HL-60 (cell line): Measurements from ENCODE around the gene TSHZ2.

Experiments used
- GABPA ChIP-seq: IDR thresholded peaks from 2 replicates; pipeline ENCODE4 v1.6.1; 2012; ENCODE audit warnings: low read depth
- POLR2AphosphoS5 ChIP-seq: IDR thresholded peaks from 2 replicates; pipeline ENCODE4 v1.6.1; 2012; ENCODE audit warnings: low read depth
- SPI1 ChIP-seq: IDR thresholded peaks from 2 replicates; pipeline ENCODE4 v1.6.1; 2012; ENCODE audit warnings: low read depth, mild to moderate bottlenecking, borderline replicate concordance
- TF ChIP-seq, protein P1 (sequence below): IDR thresholded peaks from one replicate; pipeline ENCODE4 v1.5.1; 2011; ENCODE audit warnings: low read length, control low read depth, inconsistent platforms; ENCODE audit not compliant: insufficient read depth
- TF ChIP-seq, protein P2 (sequence below): IDR thresholded peaks from 2 replicates; pipeline ENCODE4 v1.6.1; 2012; ENCODE audit warnings: low read depth; ENCODE audit not compliant: insufficient replicate concordance

DNA sequence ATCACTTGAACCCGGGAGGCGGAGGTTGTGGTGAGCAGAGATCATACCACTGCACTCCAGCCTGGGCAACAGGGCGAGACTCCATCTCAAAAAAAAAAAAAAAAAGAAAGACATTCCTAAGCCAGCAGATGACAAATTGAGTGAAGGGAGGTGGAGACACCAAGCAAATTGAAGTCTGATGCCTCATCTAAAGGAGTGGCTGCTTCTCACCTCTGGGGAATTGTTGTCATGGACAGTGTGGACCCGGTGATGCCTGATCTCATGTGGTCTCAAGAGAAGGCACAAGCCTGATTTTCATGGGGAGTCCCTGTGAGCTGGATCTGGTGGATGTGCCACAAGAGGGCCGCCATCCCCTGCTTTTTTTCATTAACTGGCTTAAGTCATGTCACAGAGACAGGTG, 349.4 kb downstream of the TSHZ2 start:
- TF ChIP-seq, protein P1, sequence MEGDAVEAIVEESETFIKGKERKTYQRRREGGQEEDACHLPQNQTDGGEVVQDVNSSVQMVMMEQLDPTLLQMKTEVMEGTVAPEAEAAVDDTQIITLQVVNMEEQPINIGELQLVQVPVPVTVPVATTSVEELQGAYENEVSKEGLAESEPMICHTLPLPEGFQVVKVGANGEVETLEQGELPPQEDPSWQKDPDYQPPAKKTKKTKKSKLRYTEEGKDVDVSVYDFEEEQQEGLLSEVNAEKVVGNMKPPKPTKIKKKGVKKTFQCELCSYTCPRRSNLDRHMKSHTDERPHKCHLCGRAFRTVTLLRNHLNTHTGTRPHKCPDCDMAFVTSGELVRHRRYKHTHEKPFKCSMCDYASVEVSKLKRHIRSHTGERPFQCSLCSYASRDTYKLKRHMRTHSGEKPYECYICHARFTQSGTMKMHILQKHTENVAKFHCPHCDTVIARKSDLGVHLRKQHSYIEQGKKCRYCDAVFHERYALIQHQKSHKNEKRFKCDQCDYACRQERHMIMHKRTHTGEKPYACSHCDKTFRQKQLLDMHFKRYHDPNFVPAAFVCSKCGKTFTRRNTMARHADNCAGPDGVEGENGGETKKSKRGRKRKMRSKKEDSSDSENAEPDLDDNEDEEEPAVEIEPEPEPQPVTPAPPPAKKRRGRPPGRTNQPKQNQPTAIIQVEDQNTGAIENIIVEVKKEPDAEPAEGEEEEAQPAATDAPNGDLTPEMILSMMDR: no peak
- TF ChIP-seq POLR2AphosphoS5 (no peak), GABPA (no peak), SPI1 (no peak)
- TF ChIP-seq, protein P2, sequence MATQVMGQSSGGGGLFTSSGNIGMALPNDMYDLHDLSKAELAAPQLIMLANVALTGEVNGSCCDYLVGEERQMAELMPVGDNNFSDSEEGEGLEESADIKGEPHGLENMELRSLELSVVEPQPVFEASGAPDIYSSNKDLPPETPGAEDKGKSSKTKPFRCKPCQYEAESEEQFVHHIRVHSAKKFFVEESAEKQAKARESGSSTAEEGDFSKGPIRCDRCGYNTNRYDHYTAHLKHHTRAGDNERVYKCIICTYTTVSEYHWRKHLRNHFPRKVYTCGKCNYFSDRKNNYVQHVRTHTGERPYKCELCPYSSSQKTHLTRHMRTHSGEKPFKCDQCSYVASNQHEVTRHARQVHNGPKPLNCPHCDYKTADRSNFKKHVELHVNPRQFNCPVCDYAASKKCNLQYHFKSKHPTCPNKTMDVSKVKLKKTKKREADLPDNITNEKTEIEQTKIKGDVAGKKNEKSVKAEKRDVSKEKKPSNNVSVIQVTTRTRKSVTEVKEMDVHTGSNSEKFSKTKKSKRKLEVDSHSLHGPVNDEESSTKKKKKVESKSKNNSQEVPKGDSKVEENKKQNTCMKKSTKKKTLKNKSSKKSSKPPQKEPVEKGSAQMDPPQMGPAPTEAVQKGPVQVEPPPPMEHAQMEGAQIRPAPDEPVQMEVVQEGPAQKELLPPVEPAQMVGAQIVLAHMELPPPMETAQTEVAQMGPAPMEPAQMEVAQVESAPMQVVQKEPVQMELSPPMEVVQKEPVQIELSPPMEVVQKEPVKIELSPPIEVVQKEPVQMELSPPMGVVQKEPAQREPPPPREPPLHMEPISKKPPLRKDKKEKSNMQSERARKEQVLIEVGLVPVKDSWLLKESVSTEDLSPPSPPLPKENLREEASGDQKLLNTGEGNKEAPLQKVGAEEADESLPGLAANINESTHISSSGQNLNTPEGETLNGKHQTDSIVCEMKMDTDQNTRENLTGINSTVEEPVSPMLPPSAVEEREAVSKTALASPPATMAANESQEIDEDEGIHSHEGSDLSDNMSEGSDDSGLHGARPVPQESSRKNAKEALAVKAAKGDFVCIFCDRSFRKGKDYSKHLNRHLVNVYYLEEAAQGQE: no peak
